ENCODE measurements around the gene ACYP2.

DNA sequence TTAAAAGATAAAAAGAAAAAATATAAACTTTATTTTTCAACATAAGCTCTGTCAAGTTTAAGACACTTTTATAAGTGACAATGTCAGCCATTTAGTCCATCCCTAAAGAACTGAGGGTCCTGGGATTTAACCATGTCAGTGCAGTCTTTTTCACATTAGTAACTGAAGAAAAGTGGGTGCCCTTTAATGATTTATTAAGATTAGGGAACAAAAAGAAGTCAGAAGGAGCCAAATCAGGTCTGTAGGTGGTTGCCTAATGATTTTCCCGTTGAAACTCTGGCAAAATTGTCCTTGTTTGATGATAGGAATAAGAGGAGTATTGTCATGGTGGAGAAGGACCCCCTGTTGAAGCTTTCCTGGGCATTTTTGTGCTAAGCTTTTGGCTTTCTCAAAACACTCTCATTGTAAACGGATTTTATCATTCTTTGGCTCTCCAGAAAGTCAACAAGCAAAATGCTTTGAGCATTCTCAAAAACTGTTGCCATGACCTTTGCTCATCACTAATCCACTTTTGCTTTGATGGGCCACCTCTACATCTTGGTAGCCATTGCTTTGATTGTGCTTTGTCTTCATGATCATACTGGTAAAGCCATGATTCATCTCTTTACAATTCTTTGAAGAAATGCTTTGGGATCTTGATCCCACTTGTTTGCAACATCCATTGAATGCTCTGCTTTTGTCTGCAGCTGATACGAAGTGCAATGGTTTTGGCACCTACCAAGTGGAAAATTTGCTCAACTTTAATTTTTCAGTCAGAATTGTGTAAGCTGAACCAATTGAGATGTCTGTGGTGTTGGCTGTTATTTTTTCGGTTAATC is 118.6 kb downstream of the ACYP2 start:
- TF ChIP-seq BHLHE40 (IDR thresholded peaks at IDR 0.05; ENCODE audit: borderline replicate concordance), result no peak
- no peak for TF ChIP-seq FOXM1 (IDR thresholded peaks at IDR 0.05; ENCODE audit: borderline replicate concordance)
- no peak for TF ChIP-seq SUZ12 (IDR thresholded peaks at IDR 0.05)
- TF ChIP-seq CTBP1 (IDR thresholded peaks at IDR 0.05; ENCODE audit: borderline replicate concordance), result no peak
- no peak for TF ChIP-seq FOXK2 (IDR thresholded peaks at IDR 0.05)
